Liver (tissue), 9 donors: ENCODE data around the gene SLC25A26. TPM values are rescaled to one million over a fixed set of nuclear protein-coding genes. Genes with fewer than 3 reads are reported as not detected.

ENCODE experiments used
- DNase-seq: peaks from one replicate; pipeline ENCODE4 v3.0.0-alpha.2; 2017; ENCODE audit warnings: low spot score
- H3K27ac ChIP-seq, 2 donors: one replicate each; pipeline ENCODE4 v1.7.0; 2013; ENCODE audit warnings: inconsistent platforms in 2 of 2, low read length in 2 of 2, control low read depth in 1 of 2, low read depth in 1 of 2, mild to moderate bottlenecking in 1 of 2
- H3K27me3 ChIP-seq, 4 donors: one replicate each; pipeline versions ENCODE4 v1.6.1 to v1.7.0; 2013; ENCODE audit warnings: low read length in 3 of 4, inconsistent platforms in 1 of 4, mild to moderate bottlenecking in 1 of 4, moderate library complexity in 1 of 4; ENCODE audit not compliant: control insufficient read depth in 4 of 4, insufficient read depth in 4 of 4
- H3K36me3 ChIP-seq, 4 donors: one replicate each; pipeline versions ENCODE4 v1.6.1 to v1.7.0; 2013; ENCODE audit warnings: low read length in 3 of 4, mild to moderate bottlenecking in 3 of 4, low read depth in 1 of 4, moderate library complexity in 1 of 4; ENCODE audit not compliant: control insufficient read depth in 4 of 4, insufficient read depth in 3 of 4
- H3K4me1 ChIP-seq, 4 donors: one replicate each; pipeline versions ENCODE4 v1.6.1 to v1.7.0; 2013; ENCODE audit warnings: low read length in 3 of 4, mild to moderate bottlenecking in 3 of 4, moderate library complexity in 1 of 4; ENCODE audit not compliant: control insufficient read depth in 4 of 4, insufficient read depth in 4 of 4
- H3K4me3 ChIP-seq, 3 donors: one replicate each; pipeline versions ENCODE4 v1.6.1 to v1.7.0; 2013; ENCODE audit warnings: low read length in 3 of 3, control low read depth in 1 of 3, low read depth in 1 of 3, mild to moderate bottlenecking in 1 of 3
- H3K9ac ChIP-seq, 2 donors: one replicate each; pipeline ENCODE4 v1.7.0; 2013; ENCODE audit warnings: low read length in 2 of 2, mild to moderate bottlenecking in 2 of 2, moderate library complexity in 2 of 2, control low read depth in 1 of 2, low read depth in 1 of 2
- H3K9me3 ChIP-seq, 4 donors: one replicate each; pipeline versions ENCODE4 v1.6.1 to v1.7.0; 2013; ENCODE audit warnings: low read length in 3 of 4; ENCODE audit not compliant: control insufficient read depth in 4 of 4
- EGR1 ChIP-seq, 2 donors: IDR thresholded peaks; 2 replicates each; pipeline ENCODE4 v1.6.1; 2016 to 2018; ENCODE audit warnings: antibody characterized with exemption in 2 of 2, low read depth in 2 of 2
- FOXA1 ChIP-seq: IDR thresholded peaks from 2 replicates; pipeline ENCODE4 v1.6.1; 2016; ENCODE audit warnings: antibody characterized with exemption
- FOXA2 ChIP-seq: IDR thresholded peaks from 2 replicates; pipeline ENCODE4 v1.6.1; 2016; ENCODE audit warnings: antibody characterized with exemption
- GABPA ChIP-seq, 2 donors: IDR thresholded peaks in 1 of 2; conservative IDR thresholded peaks in 1 of 2; 2 replicates each; pipeline ENCODE4 v1.6.1; 2016; ENCODE audit warnings: antibody characterized with exemption in 2 of 2, mild to moderate bottlenecking in 1 of 2, moderate library complexity in 1 of 2
- HNF4A ChIP-seq, 2 donors: conservative IDR thresholded peaks; 2 replicates each; pipeline ENCODE4 v1.6.1; 2016; ENCODE audit warnings: antibody characterized with exemption in 2 of 2, mild to moderate bottlenecking in 2 of 2
- HNF4G ChIP-seq: IDR thresholded peaks from 2 replicates; pipeline ENCODE4 v1.6.1; 2016; ENCODE audit warnings: antibody characterized with exemption
- JUND ChIP-seq, 2 donors: IDR thresholded peaks; 2 replicates each; pipeline ENCODE4 v1.6.1; 2016; ENCODE audit warnings: antibody characterized with exemption in 2 of 2
- MAX ChIP-seq: IDR thresholded peaks from 2 replicates; pipeline ENCODE4 v1.6.1; 2016; ENCODE audit warnings: antibody characterized with exemption
- NR2F2 ChIP-seq: IDR thresholded peaks from 2 replicates; pipeline ENCODE4 v1.6.1; 2016; ENCODE audit warnings: antibody characterized with exemption
- RAD21 ChIP-seq, 2 donors: IDR thresholded peaks; 2 replicates each; pipeline ENCODE4 v1.6.1; 2016; ENCODE audit warnings: antibody characterized with exemption in 2 of 2, mild to moderate bottlenecking in 2 of 2
- RXRA ChIP-seq, 2 donors: IDR thresholded peaks; 2 replicates each; pipeline ENCODE4 v1.6.1; 2017 to 2018; ENCODE audit warnings: antibody characterized with exemption in 2 of 2, mild to moderate bottlenecking in 1 of 2
- SP1 ChIP-seq: IDR thresholded peaks from 2 replicates; pipeline ENCODE4 v1.6.1; 2018; ENCODE audit warnings: antibody characterized with exemption, mild to moderate bottlenecking
- TAF1 ChIP-seq: conservative IDR thresholded peaks from 2 replicates; pipeline ENCODE4 v1.6.1; 2016; ENCODE audit warnings: antibody characterized with exemption, mild to moderate bottlenecking
- YY1 ChIP-seq: IDR thresholded peaks from 2 replicates; pipeline ENCODE4 v1.6.1; 2016; ENCODE audit warnings: antibody characterized with exemption, mild to moderate bottlenecking
- WGBS: extraction: QIAGEN DNeasy Blood & Tissue Kit; methylation state at CpG from one replicate; pipeline ENCODE4 v1.1.7; 2013; 5-methylcytosine and 5-hydroxymethylcytosine counted together
- polyA plus RNA-seq, 2 donors: library from polyadenylated mRNA; stranded (reverse) in 1 of 2; unstranded in 1 of 2; fragments of 200-250 nt in 1 of 2; fragments of >200 nt in 1 of 2; fragmentation: Nextera tagmentation in 1 of 2; extraction: Ambion mirVana in 1 of 2; gene quantifications; one replicate each; pipeline versions ENCODE4 v1.2.1 to v1.2.3, GENCODE V29; 2013 to 2015
- total RNA-seq, 2 donors: library from RNA; depleted of rRNA; stranded (reverse); fragments of >200 nt; gene quantifications; one replicate each; pipeline ENCODE4 v1.2.3, GENCODE V29; 2014
- TF ChIP-seq, protein P1 (sequence below): IDR thresholded peaks from 2 replicates; pipeline ENCODE4 v1.6.1; 2016; ENCODE audit warnings: antibody characterized with exemption, mild to moderate bottlenecking
- TF ChIP-seq, protein P2 (sequence below): IDR thresholded peaks from 2 replicates; pipeline ENCODE4 v1.6.1; 2016; ENCODE audit warnings: antibody characterized with exemption
- TF ChIP-seq, protein P3 (sequence below): IDR thresholded peaks from 2 replicates; pipeline ENCODE4 v1.6.1; 2016; ENCODE audit warnings: antibody characterized with exemption
- donor health status: healthy.
- donor health status: healthy.
- donor health status: healthy.
- donor health status: healthy.
- donor health status: healthy.

SLC25A26 gene
- total and polyA plus RNA-seq, 4 donors, result 9.9 to 21.6 (median 12.8) TPM

DNA sequence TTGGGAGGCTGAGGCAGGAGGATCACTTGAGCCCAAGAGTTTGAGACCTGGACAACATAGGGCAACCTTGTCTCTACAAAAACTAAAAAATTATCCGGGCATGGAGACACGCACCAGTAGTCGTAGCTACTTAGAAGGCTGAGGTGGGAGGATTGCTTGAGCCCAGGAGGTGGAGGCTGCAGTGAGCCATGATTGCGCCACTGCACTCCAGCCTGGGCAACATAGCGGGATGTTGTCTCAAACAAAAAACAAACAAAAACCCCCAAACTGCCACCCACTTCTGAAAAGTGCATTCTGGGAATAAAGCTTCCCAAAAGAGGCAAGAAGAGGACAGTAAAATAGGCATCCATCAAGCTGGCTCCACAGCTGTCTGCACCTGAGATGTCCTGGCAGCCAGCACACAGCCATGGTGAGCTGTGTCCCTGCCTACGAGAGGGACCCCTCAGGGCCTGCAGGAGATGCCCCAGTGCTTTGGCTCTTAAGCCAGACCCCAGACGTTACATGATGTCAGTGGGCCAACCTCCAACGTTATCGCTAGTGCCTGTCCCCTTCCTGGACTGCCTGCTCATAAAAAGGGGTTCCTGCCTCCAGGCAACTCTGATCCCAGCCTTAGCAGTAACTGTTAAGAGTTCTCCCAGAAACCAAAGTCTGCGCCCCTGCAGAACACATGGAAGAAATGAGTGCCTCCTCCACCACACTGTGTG, 178.9 kb downstream of the SLC25A26 start:
- TF ChIP-seq FOXA2 (no peak), FOXA1 (no peak), HNF4A (conservative IDR thresholded peaks at IDR 0.05) (no peak), RXRA (IDR thresholded peaks at IDR 0.05) (no peak), GABPA (IDR thresholded peaks at IDR 0.05 in 1 of 2, conservative IDR thresholded peaks at IDR 0.05 in 1 of 2) (no peak), JUND (IDR thresholded peaks at IDR 0.05) (no peak), RAD21 (IDR thresholded peaks at IDR 0.05) (no peak), EGR1 (IDR thresholded peaks at IDR 0.05; ENCODE audit: low read depth in 2 of 2) (no peak), MAX (no peak), SP1 (no peak), HNF4G (no peak), YY1 (no peak)
- TF ChIP-seq, protein P1, sequence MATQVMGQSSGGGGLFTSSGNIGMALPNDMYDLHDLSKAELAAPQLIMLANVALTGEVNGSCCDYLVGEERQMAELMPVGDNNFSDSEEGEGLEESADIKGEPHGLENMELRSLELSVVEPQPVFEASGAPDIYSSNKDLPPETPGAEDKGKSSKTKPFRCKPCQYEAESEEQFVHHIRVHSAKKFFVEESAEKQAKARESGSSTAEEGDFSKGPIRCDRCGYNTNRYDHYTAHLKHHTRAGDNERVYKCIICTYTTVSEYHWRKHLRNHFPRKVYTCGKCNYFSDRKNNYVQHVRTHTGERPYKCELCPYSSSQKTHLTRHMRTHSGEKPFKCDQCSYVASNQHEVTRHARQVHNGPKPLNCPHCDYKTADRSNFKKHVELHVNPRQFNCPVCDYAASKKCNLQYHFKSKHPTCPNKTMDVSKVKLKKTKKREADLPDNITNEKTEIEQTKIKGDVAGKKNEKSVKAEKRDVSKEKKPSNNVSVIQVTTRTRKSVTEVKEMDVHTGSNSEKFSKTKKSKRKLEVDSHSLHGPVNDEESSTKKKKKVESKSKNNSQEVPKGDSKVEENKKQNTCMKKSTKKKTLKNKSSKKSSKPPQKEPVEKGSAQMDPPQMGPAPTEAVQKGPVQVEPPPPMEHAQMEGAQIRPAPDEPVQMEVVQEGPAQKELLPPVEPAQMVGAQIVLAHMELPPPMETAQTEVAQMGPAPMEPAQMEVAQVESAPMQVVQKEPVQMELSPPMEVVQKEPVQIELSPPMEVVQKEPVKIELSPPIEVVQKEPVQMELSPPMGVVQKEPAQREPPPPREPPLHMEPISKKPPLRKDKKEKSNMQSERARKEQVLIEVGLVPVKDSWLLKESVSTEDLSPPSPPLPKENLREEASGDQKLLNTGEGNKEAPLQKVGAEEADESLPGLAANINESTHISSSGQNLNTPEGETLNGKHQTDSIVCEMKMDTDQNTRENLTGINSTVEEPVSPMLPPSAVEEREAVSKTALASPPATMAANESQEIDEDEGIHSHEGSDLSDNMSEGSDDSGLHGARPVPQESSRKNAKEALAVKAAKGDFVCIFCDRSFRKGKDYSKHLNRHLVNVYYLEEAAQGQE, result no peak
- TF ChIP-seq, protein P2, sequence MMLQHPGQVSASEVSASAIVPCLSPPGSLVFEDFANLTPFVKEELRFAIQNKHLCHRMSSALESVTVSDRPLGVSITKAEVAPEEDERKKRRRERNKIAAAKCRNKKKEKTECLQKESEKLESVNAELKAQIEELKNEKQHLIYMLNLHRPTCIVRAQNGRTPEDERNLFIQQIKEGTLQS, result no peak
- TF ChIP-seq, protein P3, sequence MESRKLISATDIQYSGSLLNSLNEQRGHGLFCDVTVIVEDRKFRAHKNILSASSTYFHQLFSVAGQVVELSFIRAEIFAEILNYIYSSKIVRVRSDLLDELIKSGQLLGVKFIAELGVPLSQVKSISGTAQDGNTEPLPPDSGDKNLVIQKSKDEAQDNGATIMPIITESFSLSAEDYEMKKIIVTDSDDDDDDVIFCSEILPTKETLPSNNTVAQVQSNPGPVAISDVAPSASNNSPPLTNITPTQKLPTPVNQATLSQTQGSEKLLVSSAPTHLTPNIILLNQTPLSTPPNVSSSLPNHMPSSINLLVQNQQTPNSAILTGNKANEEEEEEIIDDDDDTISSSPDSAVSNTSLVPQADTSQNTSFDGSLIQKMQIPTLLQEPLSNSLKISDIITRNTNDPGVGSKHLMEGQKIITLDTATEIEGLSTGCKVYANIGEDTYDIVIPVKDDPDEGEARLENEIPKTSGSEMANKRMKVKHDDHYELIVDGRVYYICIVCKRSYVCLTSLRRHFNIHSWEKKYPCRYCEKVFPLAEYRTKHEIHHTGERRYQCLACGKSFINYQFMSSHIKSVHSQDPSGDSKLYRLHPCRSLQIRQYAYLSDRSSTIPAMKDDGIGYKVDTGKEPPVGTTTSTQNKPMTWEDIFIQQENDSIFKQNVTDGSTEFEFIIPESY, result no peak
- no peak overlapping the region for H3K9ac ChIP-seq
- H3K9me3 ChIP-seq, result no peaks in the 10 kb centered on the region
- peaks cover 4 to 45% (median 31%) of the 10 kb centered on the region in 4 donors for H3K36me3 ChIP-seq
- no peaks in the 10 kb centered on the region for H3K27me3 ChIP-seq
- H3K4me1 ChIP-seq, result peaks cover 0 to 9% (median 2%) of the 10 kb centered on the region in 4 donors
- no peak overlapping the region for H3K27ac ChIP-seq
- WGBS, result 96% methylated on average over 10 of the region's 10 CpGs
- H3K4me3 ChIP-seq, result no peak overlapping the region
- DNase-seq, result no peak

DNA sequence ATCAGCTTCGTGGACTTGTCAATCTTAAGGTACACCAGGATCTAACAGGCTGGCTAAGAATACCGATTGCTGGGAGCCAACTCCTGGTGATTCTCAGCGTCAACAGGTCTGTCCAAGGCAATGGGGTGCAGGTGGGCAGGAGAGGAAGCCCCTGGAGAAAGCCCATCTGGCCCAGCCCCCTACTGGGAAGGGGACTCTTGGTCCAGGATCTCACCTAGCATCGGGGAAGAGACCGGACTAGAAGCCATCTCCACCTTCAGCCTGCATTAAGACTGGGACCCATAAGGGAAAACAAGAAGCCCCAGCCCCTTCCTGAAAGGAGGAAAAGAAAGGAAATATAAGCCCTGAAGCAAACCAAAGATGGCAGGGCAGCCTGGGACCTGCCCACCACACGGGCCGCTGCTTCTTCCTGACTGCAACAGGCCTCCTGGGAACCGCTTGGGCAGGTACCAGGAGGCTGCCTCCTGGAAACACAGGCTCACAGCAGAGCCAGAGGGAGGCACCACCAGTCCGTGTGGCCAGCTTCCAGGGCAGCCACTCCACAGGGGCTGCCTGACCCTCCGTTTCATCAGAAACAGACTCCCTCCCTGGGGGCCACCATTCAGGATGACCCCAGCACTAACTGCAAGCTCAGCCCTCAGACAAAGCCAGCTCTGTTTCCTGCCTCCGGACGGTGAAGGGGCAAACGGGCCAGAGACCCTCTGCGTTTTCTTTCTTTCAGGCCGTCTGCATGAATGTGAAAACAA, 179.8 kb downstream of the SLC25A26 start:
- H3K4me3 ChIP-seq, result no peak overlapping the region
- no peak overlapping the region for H3K9ac ChIP-seq
- H3K4me1 ChIP-seq, result peaks cover 0 to 14% (median 5%) of the 10 kb centered on the region in 4 donors
- no peak overlapping the region for H3K27ac ChIP-seq
- TF ChIP-seq SP1 (no peak), NR2F2 (no peak), EGR1 (IDR thresholded peaks at IDR 0.05; ENCODE audit: low read depth in 2 of 2) (no peak), RAD21 (IDR thresholded peaks at IDR 0.05) (no peak), TAF1 (no peak), HNF4G (no peak), RXRA (IDR thresholded peaks at IDR 0.05) (no peak), JUND (IDR thresholded peaks at IDR 0.05) (no peak), GABPA (IDR thresholded peaks at IDR 0.05 in 1 of 2, conservative IDR thresholded peaks at IDR 0.05 in 1 of 2) (no peak), MAX (no peak), YY1 (no peak)
- TF ChIP-seq, protein P2, result no peak
- TF ChIP-seq, protein P3, result no peak
- H3K27me3 ChIP-seq, result no peaks in the 10 kb centered on the region
- H3K36me3 ChIP-seq, result peaks cover 4 to 43% (median 30%) of the 10 kb centered on the region in 4 donors
- DNase-seq, result no peak
- WGBS, result 91% methylated on average over 15 of the region's 15 CpGs
- no peaks in the 10 kb centered on the region for H3K9me3 ChIP-seq
